Panc1 (cell line): ENCODE data around the gene CHST11. TPM values are rescaled to one million over a fixed set of nuclear protein-coding genes. Genes with fewer than 3 reads are reported as not detected.

Experiments used
- ATAC-seq: fragments of 200-7000 bp; cut with Tn5 transposase; 2 replicates; pipeline ENCODE4 v1.9.1; 2020; ENCODE audit warnings: mild to moderate bottlenecking, moderate library complexity
- BruUV-seq: library from RNA; stranded (reverse); fragments of 400-500 nt; replicated peaks from 2 replicates; lab custom pipeline; 2021; lab: Mats Ljungman, UMichigan
- CTCF ChIA-PET: fragments of 300-600 bp; sonication (Branson Sonifier 250); formaldehyde crosslinking; loops from one replicate; lab custom pipeline; 2022; ENCODE audit warnings: antibody characterized with exemption; lab: Charles Lee
- POLR2A ChIA-PET: fragments of 300-600 bp; sonication (Branson Sonifier 250); formaldehyde crosslinking; loops from one replicate; lab custom pipeline; 2022; ENCODE audit warnings: antibody characterized with exemption; lab: Charles Lee
- DNase-seq: peaks from one replicate; pipeline ENCODE4 v3.0.0-alpha.2; 2010; ENCODE audit warnings: low read depth, low spot score
- H3K27ac ChIP-seq: 2 replicates; pipeline ENCODE4 v1.5.1; 2011; ENCODE audit warnings: mild to moderate bottlenecking, low read length, inconsistent platforms
- H3K27me3 ChIP-seq: fragments of 200-500 bp; sonication (Bioruptor generic); 2 replicates; pipeline ENCODE4 v1.6.0; 2014; ENCODE audit warnings: low read length, inconsistent platforms; ENCODE audit not compliant: control insufficient read depth, insufficient read depth
- H3K36me3 ChIP-seq: fragments of 200-500 bp; sonication (Bioruptor generic); 2 replicates; pipeline ENCODE4 v1.5.1; 2014; ENCODE audit warnings: inconsistent platforms, mild to moderate bottlenecking, low read length, moderate library complexity; ENCODE audit not compliant: control insufficient read depth, insufficient read depth
- H3K4me1 ChIP-seq: 2 replicates; pipeline ENCODE4 v1.5.1; 2011; ENCODE audit warnings: inconsistent platforms, mild to moderate bottlenecking, low read length, moderate library complexity; ENCODE audit not compliant: control insufficient read depth, insufficient read depth
- H3K4me3 ChIP-seq, 2 experiments: 2 replicates each; pipeline ENCODE4 v1.5.1; 2011 to 2012; ENCODE audit warnings: low read depth in 2 of 2, low read length in 2 of 2, mild to moderate bottlenecking in 2 of 2, inconsistent platforms in 1 of 2, moderate library complexity in 1 of 2
- H3K9me3 ChIP-seq: fragments of 200-500 bp; sonication (Bioruptor generic); 2 replicates; pipeline ENCODE4 v1.5.1; 2014; ENCODE audit warnings: low read depth, mild to moderate bottlenecking, inconsistent platforms, low read length, moderate library complexity; ENCODE audit not compliant: control insufficient read depth, insufficient read depth
- CTCF ChIP-seq: fragments of 450-650 bp; IDR thresholded peaks from 2 replicates; pipeline ENCODE4 v1.5.1; 2017; ENCODE audit warnings: mild to moderate bottlenecking
- POLR2AphosphoS5 ChIP-seq: IDR thresholded peaks from 2 replicates; pipeline ENCODE4 v1.6.1; 2012; ENCODE audit warnings: mild to moderate bottlenecking, low read depth, low read length, moderate library complexity
- REST ChIP-seq, 2 experiments: IDR thresholded peaks; 2 replicates each; pipeline ENCODE4 v1.6.1; 2011 to 2012; ENCODE audit warnings: low read depth in 2 of 2, control low read depth in 1 of 2, low read length in 1 of 2, mild to moderate bottlenecking in 1 of 2, moderate library complexity in 1 of 2; ENCODE audit not compliant: insufficient read depth in 1 of 2
- SIN3A ChIP-seq: IDR thresholded peaks from 2 replicates; pipeline ENCODE4 v1.6.1; 2012; ENCODE audit warnings: low read depth, mild to moderate bottlenecking, low read length, moderate library complexity, borderline replicate concordance; ENCODE audit not compliant: insufficient read depth
- TCF7L2 ChIP-seq: IDR thresholded peaks from 2 replicates; pipeline ENCODE4 v1.6.1; 2011; ENCODE audit warnings: mild to moderate bottlenecking, low read depth, low read length, inconsistent platforms
- in situ Hi-C: cut with HindIII; loops from 2 replicates; pipeline ENCODE4 v1.10.0; 2016; ENCODE audit warnings: low sequenced_read_pairs, low pct_unique_long_range_greater_than_20kb
- intact Hi-C: fragments of 100-400 bp; cut with micrococcal nuclease; formaldehyde crosslinking; loops from one replicate; pipeline ENCODE4 v1.10.0; 2022; ENCODE audit not compliant: unreplicated experiment
- total RNA-seq: library from RNA; stranded (reverse); gene quantifications from one replicate; pipeline ENCODE4 v1.2.1, GENCODE V29; 2021; ENCODE audit not compliant: unreplicated experiment

The CHST11 gene
- total RNA-seq, 1 experiment from 2014 or later: 11.4 TPM

GRCh38 chr12:104504146-104504545, 47.4 kb downstream of the CHST11 start:
- no TSS peak for BruUV-seq
- TF ChIP-seq POLR2AphosphoS5 (no peak), TCF7L2 (no peak), SIN3A (no peak), CTCF (no peak), REST (IDR thresholded peaks at IDR 0.05; ENCODE audit: insufficient read depth in 1 of 2, low read depth in 2 of 2, low read length in 1 of 2) (no peak)
- CTCF ChIA-PET: no interaction called here

GRCh38 chr12:104505095-104505818, 48.5 kb downstream of the CHST11 start:
- CTCF ChIA-PET: no interaction called here
- no peak for DNase-seq
- Histone ChIP-seq H3K27me3 (no peaks in the 10 kb centered on the region), H3K36me3 (no peaks in the 10 kb centered on the region), H3K4me1 (peaks cover 7% of the 10 kb centered on the region), H3K9me3 (no peaks in the 10 kb centered on the region), H3K27ac (no peak overlapping the region), H3K4me3 (no peak overlapping the region)
- intact Hi-C loops: no loop called here
- no peak for TF ChIP-seq REST (IDR thresholded peaks at IDR 0.05; ENCODE audit: insufficient read depth in 1 of 2, low read depth in 2 of 2, low read length in 1 of 2)
- no peak for TF ChIP-seq TCF7L2
- TF ChIP-seq SIN3A: no peak
- no peak for TF ChIP-seq CTCF
- TF ChIP-seq POLR2AphosphoS5: no peak
- BruUV-seq: no TSS peak
- no peak for ATAC-seq
- POLR2A ChIA-PET: no interaction called here
- in situ Hi-C loops: no loop called here

More at GRCh38 chr12:104504146-104504545, 47.4 kb downstream of the CHST11 start:
- intact Hi-C loops: no loop called here
- H3K27me3 ChIP-seq: no peaks in the 10 kb centered on the region
- DNase-seq (no peak), ATAC-seq (no peak)
- H3K27ac ChIP-seq: no peak overlapping the region
- in situ Hi-C loops: no loop called here
- H3K4me3 ChIP-seq: no peak overlapping the region
- peaks cover 7% of the 10 kb centered on the region for H3K4me1 ChIP-seq
- POLR2A ChIA-PET: no interaction called here
- no peaks in the 10 kb centered on the region for H3K36me3 ChIP-seq
- no peaks in the 10 kb centered on the region for H3K9me3 ChIP-seq
